Activated CD4-positive, alpha-beta memory T cell treated with anti-CD3 and anti-CD28 coated beads, Interleukin-2, amount 10 ng/mL, durations not matched to agents 7 days and 5 days (primary cell): ENCODE data around the gene FLOT2. TPM values are rescaled to one million over a fixed set of nuclear protein-coding genes. Genes with fewer than 3 reads are reported as not detected.
"Not testable (repeated sequence)": the region's sequence is repeated elsewhere in the genome, so short reads cannot be mapped to it uniquely, and the experiment has no call there.

Experiments
- CTCF ChIA-PET: fragments of 350-600 bp; sonication (Branson Sonifier 250); formaldehyde crosslinking; loops from one replicate; lab custom pipeline; 2021; ENCODE audit warnings: antibody characterized with exemption, inconsistent platforms; lab: Charles Lee
- POLR2A ChIA-PET: fragments of 350-600 bp; sonication (Branson Sonifier 250); formaldehyde crosslinking; loops from one replicate; lab custom pipeline; 2021; ENCODE audit warnings: antibody characterized with exemption; lab: Charles Lee
- DNase-seq: peaks from one replicate; pipeline ENCODE4 v3.0.0-alpha.2; 2020
- H3K27ac Mint-ChIP-seq: one replicate; pipeline ENCODE4 v1.8.0; 2021; ENCODE audit warnings: mild to moderate bottlenecking, mixed read lengths
- H3K27me3 Mint-ChIP-seq: one replicate; pipeline ENCODE4 v1.8.0; 2021; ENCODE audit warnings: mixed read lengths
- H3K36me3 Mint-ChIP-seq: one replicate; pipeline ENCODE4 v1.8.0; 2021; ENCODE audit warnings: low read depth, mixed read lengths
- H3K4me1 Mint-ChIP-seq: one replicate; pipeline ENCODE4 v1.8.0; 2021; ENCODE audit warnings: mixed read lengths
- H3K4me3 Mint-ChIP-seq: one replicate; pipeline ENCODE4 v1.8.0; 2021; ENCODE audit warnings: mild to moderate bottlenecking, mixed read lengths
- H3K9me3 Mint-ChIP-seq: one replicate; pipeline ENCODE4 v1.8.0; 2021; ENCODE audit warnings: mixed read lengths
- total RNA-seq, 2 experiments: library from RNA; stranded (reverse); gene quantifications; one replicate each; pipeline ENCODE4 v1.2.3, GENCODE V29; 2021

The FLOT2 gene
- total RNA-seq, 2 experiments from 2014 or later = 193 to 200 TPM

GRCh38 chr17:28935744-28936460 is 38.4 kb upstream of the FLOT2 start:
- Mint-ChIP-seq H3K27me3 (no peaks in the 10 kb centered on the region), H3K4me1 (peaks cover 56% of the 10 kb centered on the region)
- POLR2A ChIA-PET = interaction anchor here (1.0 to 4.4 kb wide), 6 partner anchors 10 to 16 kb away, joined by 3 to 17 read pairs (median 7); partner anchors contain the start of gene PHF12

GRCh38 chr17:28934508-28934907 is 37.0 kb upstream of the FLOT2 start:
- CTCF ChIA-PET = interaction anchor here (1.0 to 2.3 kb wide), 3 partner anchors 11 to 19 kb away, joined by 4 to 5 read pairs (median 4); partner anchors contain the start of gene PHF12
- Mint-ChIP-seq H3K36me3 (peaks cover 69% of the 10 kb centered on the region), H3K4me1 (peaks cover 48% of the 10 kb centered on the region)
- not testable (repeated sequence) for H3K9me3 Mint-ChIP-seq, H3K4me3 Mint-ChIP-seq, H3K27me3 Mint-ChIP-seq, DNase-seq, H3K27ac Mint-ChIP-seq
- POLR2A ChIA-PET = interaction anchor here (2.3 kb wide), 1 partner anchor 11 kb away, joined by 7 read pairs; no protein-coding TSS in a partner anchor

More at GRCh38 chr17:28935744-28936460, 38.4 kb upstream of the FLOT2 start:
- no peak for DNase-seq
- CTCF ChIA-PET = interaction anchor here (1.0 to 2.3 kb wide), 2 partner anchors 16 to 180 kb away, joined by 3 to 5 read pairs; partner anchors contain the start of gene PHF12
- Mint-ChIP-seq H3K9me3 (no peaks in the 10 kb centered on the region), H3K27ac (no peak overlapping the region), H3K36me3 (peaks cover 65% of the 10 kb centered on the region), H3K4me3 (no peak overlapping the region)

GRCh38 chr17:28929787-28930186 is 32.3 kb upstream of the FLOT2 start:
- no peak overlapping the region for H3K4me3 Mint-ChIP-seq
- no peak overlapping the region for H3K27ac Mint-ChIP-seq
- peaks cover 50% of the 10 kb centered on the region for H3K4me1 Mint-ChIP-seq
- no peaks in the 10 kb centered on the region for H3K27me3 Mint-ChIP-seq
- POLR2A ChIA-PET = interaction anchor here (1.3 kb wide), 1 partner anchor 16 kb away, joined by 3 read pairs; no protein-coding TSS in a partner anchor
- H3K36me3 Mint-ChIP-seq = peaks cover 83% of the 10 kb centered on the region
- CTCF ChIA-PET = interaction anchor here (1.6 kb wide), 2 partner anchors 16 to 28 kb away, joined by 4 to 6 read pairs; no protein-coding TSS in a partner anchor
- peaks cover 10% of the 10 kb centered on the region for H3K9me3 Mint-ChIP-seq
- no peak for DNase-seq

- H3K27ac Mint-ChIP-seq = peak overlapping the region; percentile 38
- peaks cover 48% of the 10 kb centered on the region for H3K4me1 Mint-ChIP-seq
- H3K4me3 Mint-ChIP-seq = no peak overlapping the region
- DNase-seq = peak; percentile 30
- H3K27me3 Mint-ChIP-seq = no peaks in the 10 kb centered on the region
- peaks cover 87% of the 10 kb centered on the region for H3K36me3 Mint-ChIP-seq
- ChIA-PET CTCF (interaction anchor here (1.2 to 2.0 kb wide), 2 partner anchors 22 to 26 kb away, joined by 3 to 5 read pairs; no protein-coding TSS in a partner anchor), POLR2A (interaction anchor here (1.5 to 4.4 kb wide), 6 partner anchors 18 to 210 kb away, joined by 4 to 59 read pairs (median 12); partner anchors contain the start of genes FLOT2, PHF12, RPL23A and TLCD1)
- peaks cover 10% of the 10 kb centered on the region for H3K9me3 Mint-ChIP-seq
Measured at GRCh38 chr17:28928061-28928460, 30.5 kb upstream of the FLOT2 start.

GRCh38 chr17:28926786-28927185 is 29.3 kb upstream of the FLOT2 start:
- H3K4me1 Mint-ChIP-seq = peaks cover 48% of the 10 kb centered on the region
- no peak overlapping the region for H3K4me3 Mint-ChIP-seq

GRCh38 chr17:28926366-28926765 is 28.8 kb upstream of the FLOT2 start:
- Mint-ChIP-seq H3K27ac (peak overlapping the region; percentile 78), H3K4me3 (no peak overlapping the region), H3K4me1 (peaks cover 48% of the 10 kb centered on the region), H3K9me3 (peaks cover 10% of the 10 kb centered on the region), H3K27me3 (no peaks in the 10 kb centered on the region), H3K36me3 (peaks cover 85% of the 10 kb centered on the region)
- POLR2A ChIA-PET = interaction anchor here (0.7 to 4.4 kb wide), 15 partner anchors 9 to 330 kb away, joined by 3 to 59 read pairs (median 5); partner anchors contain the start of genes FAM222B, FLOT2, PHF12 and RPL23A
- no peak for DNase-seq
- CTCF ChIA-PET = interaction anchor here (0.7 to 2.4 kb wide), 10 partner anchors 11 to 199 kb away, joined by 3 to 12 read pairs (median 4); partner anchors contain the start of gene DHRS13

More at GRCh38 chr17:28926786-28927185, 29.3 kb upstream of the FLOT2 start:
- H3K9me3 Mint-ChIP-seq = peaks cover 10% of the 10 kb centered on the region
- peak overlapping the region; percentile 78 for H3K27ac Mint-ChIP-seq
- CTCF ChIA-PET = interaction anchor here (0.9 to 2.4 kb wide), 7 partner anchors 17 to 190 kb away, joined by 3 to 12 read pairs (median 3); no protein-coding TSS in a partner anchor
- peaks cover 85% of the 10 kb centered on the region for H3K36me3 Mint-ChIP-seq
- DNase-seq = no peak
- POLR2A ChIA-PET = interaction anchor here (0.7 to 4.4 kb wide), 15 partner anchors 9 to 330 kb away, joined by 3 to 59 read pairs (median 5); partner anchors contain the start of genes FAM222B, FLOT2, PHF12 and RPL23A
- no peaks in the 10 kb centered on the region for H3K27me3 Mint-ChIP-seq

GRCh38 chr17:28925912-28926365 is 28.4 kb upstream of the FLOT2 start:
- Mint-ChIP-seq H3K27ac (peak overlapping the region; percentile 78), H3K27me3 (no peaks in the 10 kb centered on the region), H3K4me3 (peak overlapping the region; percentile 43), H3K4me1 (peaks cover 48% of the 10 kb centered on the region), H3K9me3 (peaks cover 10% of the 10 kb centered on the region), H3K36me3 (peaks cover 86% of the 10 kb centered on the region)
- peak; percentile 59 for DNase-seq
- POLR2A ChIA-PET = interaction anchor here (0.6 to 4.4 kb wide), 18 partner anchors 9 to 329 kb away, joined by 3 to 59 read pairs (median 4); partner anchors contain the start of genes FAM222B, FLOT2, PHF12 and RPL23A
- CTCF ChIA-PET = interaction anchor here (0.6 to 2.4 kb wide), 12 partner anchors 10 to 279 kb away, joined by 3 to 12 read pairs (median 3); partner anchors contain the start of gene DHRS13

- ChIA-PET POLR2A (interaction anchor here (1.0 kb wide), 1 partner anchor 18 kb away, joined by 3 read pairs; the partner anchor contains the start of gene DHRS13), CTCF (no interaction called here)
- Mint-ChIP-seq H3K27me3 (no peaks in the 10 kb centered on the region), H3K9me3 (no peaks in the 10 kb centered on the region), H3K36me3 (peaks cover 87% of the 10 kb centered on the region), H3K27ac (no peak overlapping the region), H3K4me1 (peaks cover 16% of the 10 kb centered on the region), H3K4me3 (no peak overlapping the region)
- no peak for DNase-seq
Measured at GRCh38 chr17:28920201-28920600, 22.7 kb upstream of the FLOT2 start.

GRCh38 chr17:28918295-28918694 is 20.8 kb upstream of the FLOT2 start:
- H3K36me3 Mint-ChIP-seq = peaks cover 87% of the 10 kb centered on the region
- H3K27me3 Mint-ChIP-seq = no peaks in the 10 kb centered on the region
- no peak overlapping the region for H3K4me3 Mint-ChIP-seq
- ChIA-PET CTCF (interaction anchor here (0.9 to 4.8 kb wide), 4 partner anchors 35 to 191 kb away, joined by 3 to 32 read pairs (median 4); partner anchors contain the start of gene NEK8), POLR2A (interaction anchor here (0.7 to 3.3 kb wide), 3 partner anchors 9 to 31 kb away, joined by 3 to 10 read pairs (median 4); no protein-coding TSS in a partner anchor)
- peaks cover 9% of the 10 kb centered on the region for H3K4me1 Mint-ChIP-seq
- DNase-seq = no peak
- H3K9me3 Mint-ChIP-seq = no peaks in the 10 kb centered on the region
- no peak overlapping the region for H3K27ac Mint-ChIP-seq

GRCh38 chr17:28917465-28917864 is 19.9 kb upstream of the FLOT2 start:
- ChIA-PET CTCF (interaction anchor here (0.7 to 4.8 kb wide), 7 partner anchors 8 to 190 kb away, joined by 3 to 32 read pairs (median 7); partner anchors contain the start of genes DHRS13, NEK8 and TLCD1), POLR2A (interaction anchor here (1.2 to 3.3 kb wide), 3 partner anchors 8 to 32 kb away, joined by 3 to 10 read pairs (median 4); no protein-coding TSS in a partner anchor)
- H3K27me3 Mint-ChIP-seq = no peaks in the 10 kb centered on the region
- H3K4me3 Mint-ChIP-seq = no peak overlapping the region
- peak overlapping the region; percentile 13 for H3K27ac Mint-ChIP-seq
- no peak for DNase-seq
- peaks cover 88% of the 10 kb centered on the region for H3K36me3 Mint-ChIP-seq
- H3K9me3 Mint-ChIP-seq = no peaks in the 10 kb centered on the region
- H3K4me1 Mint-ChIP-seq = peaks cover 8% of the 10 kb centered on the region

GRCh38 chr17:28917029-28917428 is 19.5 kb upstream of the FLOT2 start:
- Mint-ChIP-seq H3K9me3 (no peaks in the 10 kb centered on the region), H3K27ac (no peak overlapping the region), H3K36me3 (peaks cover 89% of the 10 kb centered on the region), H3K4me1 (peaks cover 8% of the 10 kb centered on the region), H3K4me3 (no peak overlapping the region), H3K27me3 (no peaks in the 10 kb centered on the region)
- DNase-seq = no peak
- ChIA-PET CTCF (interaction anchor here (0.7 to 4.8 kb wide), 10 partner anchors 8 to 190 kb away, joined by 3 to 32 read pairs (median 6); partner anchors contain the start of genes DHRS13, NEK8 and TLCD1), POLR2A (interaction anchor here (0.7 to 3.3 kb wide), 6 partner anchors 8 to 190 kb away, joined by 3 to 10 read pairs (median 4); partner anchors contain the start of genes FAM222B and TLCD1)
